Breast epithelium (tissue), 4 donors: Measurements from ENCODE around the gene TMEM245. TPM values are rescaled to one million over a fixed set of nuclear protein-coding genes. Genes with fewer than 3 reads are reported as not detected.

Source experiments
- DNase-seq, 2 donors: peaks; one replicate each; pipeline ENCODE4 v3.0.0-alpha.2; 2019; ENCODE audit warnings: low spot score in 2 of 2
- H3K27ac ChIP-seq, 2 donors: fragments of 200-600 bp; sonication (generic) in 1 of 2; one replicate each; pipeline ENCODE4 v1.5.1; 2016 to 2019; ENCODE audit warnings: mild to moderate bottlenecking in 1 of 2
- H3K27me3 ChIP-seq, 2 donors: fragments of 200-600 bp; sonication (generic) in 1 of 2; one replicate each; pipeline versions ENCODE4 v1.5.1 to v1.6.0; 2017 to 2019; ENCODE audit warnings: control low read depth in 1 of 2, mild to moderate bottlenecking in 1 of 2
- H3K36me3 ChIP-seq: fragments of 200-600 bp; one replicate; pipeline ENCODE4 v1.5.1; 2019
- H3K4me1 ChIP-seq, 2 donors: fragments of 200-600 bp; sonication (generic); one replicate each; pipeline ENCODE4 v1.5.1; 2016 to 2019; ENCODE audit warnings: control low read depth in 1 of 2
- H3K4me3 ChIP-seq, 3 donors: fragments of 200-600 bp; sonication (generic); 1 replicate in 2 of 3; 2 replicates in 1 of 3; pipeline ENCODE4 v1.5.1; 2016 to 2019; ENCODE audit warnings: mild to moderate bottlenecking in 3 of 3, moderate library complexity in 2 of 3
- H3K9me3 ChIP-seq, 2 donors: fragments of 200-600 bp; sonication (generic) in 1 of 2; one replicate each; pipeline ENCODE4 v1.5.1; 2016 to 2019; ENCODE audit warnings: control low read depth in 1 of 2
- CTCF ChIP-seq, 3 donors: fragments of 450-650 bp; IDR thresholded peaks; one replicate each; pipeline ENCODE4 v1.5.1; 2016 to 2017; ENCODE audit warnings: antibody characterized with exemption in 3 of 3, mild to moderate bottlenecking in 3 of 3, moderate library complexity in 3 of 3
- POLR2A ChIP-seq: fragments of 450-650 bp; IDR thresholded peaks from one replicate; pipeline ENCODE4 v1.6.1; 2016; ENCODE audit warnings: antibody characterized with exemption, mild to moderate bottlenecking, moderate library complexity
- POLR2AphosphoS5 ChIP-seq, 3 donors: sonication (generic); formaldehyde crosslinking; IDR thresholded peaks; one replicate each; pipeline ENCODE4 v1.6.1; 2017; ENCODE audit warnings: antibody characterized with exemption in 3 of 3
- intact Hi-C: fragments of 100-400 bp; cut with DNase I; formaldehyde crosslinking; loops from one replicate; pipeline ENCODE4 v1.15.1; 2023; ENCODE audit warnings: low total_unique reads
- total RNA-seq, 3 donors: library from RNA; depleted of rRNA; stranded (reverse); fragments of >200 nt; gene quantifications; one replicate each; pipeline ENCODE4 v1.1.0, GENCODE V29; 2016

The TMEM245 gene
- total RNA-seq, 3 donors from 2014 or later: 47.5 to 95.7 (median 74.9) TPM

DNA sequence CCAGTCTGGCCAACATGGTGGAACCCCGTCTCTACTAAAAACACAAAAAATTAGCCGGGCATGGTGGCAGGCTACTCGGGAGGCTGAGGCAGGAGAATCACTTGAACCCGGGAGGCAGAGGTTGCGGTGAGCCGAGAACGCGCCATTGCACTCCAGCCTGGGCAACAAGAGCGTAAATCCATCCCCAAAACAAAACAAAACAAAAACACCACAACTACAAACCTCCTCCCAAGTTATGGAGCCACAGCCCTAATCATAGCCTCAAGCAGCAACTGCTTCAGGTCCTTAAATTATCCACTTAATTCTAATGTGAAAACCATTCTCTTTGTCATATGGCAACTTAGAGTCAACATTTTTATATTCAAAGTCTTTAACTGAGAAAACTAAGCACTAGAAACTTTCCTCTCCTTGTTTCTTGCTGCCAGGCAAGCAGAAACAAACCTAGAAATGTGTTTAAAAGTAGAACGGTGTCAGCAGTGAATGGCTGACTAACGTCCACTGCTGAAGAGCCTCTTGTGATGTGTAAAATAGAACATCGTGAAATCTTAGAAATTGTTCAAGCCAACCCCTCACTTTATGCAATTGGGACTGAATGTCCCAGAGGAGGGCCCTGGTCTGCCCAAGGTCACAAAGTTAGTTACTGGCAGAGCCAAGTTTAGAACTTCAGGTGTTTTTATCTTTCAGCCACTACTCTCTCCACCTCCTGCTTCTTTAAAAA is 5.7 kb downstream of the TMEM245 start:
- Histone ChIP-seq H3K27me3 (no peaks in the 10 kb centered on the region), H3K27ac (peak overlapping the region in 1 of 2 donors; percentile 28), H3K4me1 (peaks cover 0 to 13% of the 10 kb centered on the region in 2 donors), H3K4me3 (no peak overlapping the region), H3K9me3 (no peaks in the 10 kb centered on the region), H3K36me3 (no peaks in the 10 kb centered on the region)
- TF ChIP-seq POLR2A (no peak), CTCF (IDR thresholded peaks at IDR 0.05) (no peak), POLR2AphosphoS5 (IDR thresholded peaks at IDR 0.05) (no peak)
- no peak for DNase-seq
- intact Hi-C loops: loop anchor here (10.0 kb wide), 1 partner anchor 109 kb away; no protein-coding TSS in a partner anchor

DNA sequence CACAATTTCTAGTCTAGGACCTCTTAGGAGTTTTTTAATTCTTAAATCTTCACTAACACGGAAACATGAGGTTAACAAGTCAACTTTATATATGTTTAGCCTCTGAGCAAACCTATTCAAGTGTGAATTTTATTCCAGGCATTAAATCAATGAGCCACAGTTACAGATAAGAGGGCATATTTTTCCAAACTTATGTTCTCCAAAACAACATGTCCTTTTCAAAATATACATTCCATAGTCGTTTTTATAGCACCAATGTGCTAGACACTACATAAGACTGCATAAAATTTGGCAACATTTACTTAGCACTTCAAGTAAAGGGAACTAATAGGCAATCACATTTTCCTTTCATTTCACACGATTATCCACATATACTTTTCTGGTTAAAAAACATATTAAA is 6.5 kb downstream of the TMEM245 start:
- Histone ChIP-seq H3K4me3 (no peak overlapping the region), H3K27me3 (no peaks in the 10 kb centered on the region), H3K27ac (no peak overlapping the region), H3K9me3 (no peaks in the 10 kb centered on the region), H3K36me3 (no peaks in the 10 kb centered on the region), H3K4me1 (peaks cover 0 to 13% of the 10 kb centered on the region in 2 donors)
- intact Hi-C loops: loop anchor here (10.0 kb wide), 1 partner anchor 108 kb away; no protein-coding TSS in a partner anchor
- TF ChIP-seq POLR2AphosphoS5 (IDR thresholded peaks at IDR 0.05): no peak
- TF ChIP-seq POLR2A: no peak
- TF ChIP-seq CTCF (IDR thresholded peaks at IDR 0.05): no peak
- no peak for DNase-seq

DNA sequence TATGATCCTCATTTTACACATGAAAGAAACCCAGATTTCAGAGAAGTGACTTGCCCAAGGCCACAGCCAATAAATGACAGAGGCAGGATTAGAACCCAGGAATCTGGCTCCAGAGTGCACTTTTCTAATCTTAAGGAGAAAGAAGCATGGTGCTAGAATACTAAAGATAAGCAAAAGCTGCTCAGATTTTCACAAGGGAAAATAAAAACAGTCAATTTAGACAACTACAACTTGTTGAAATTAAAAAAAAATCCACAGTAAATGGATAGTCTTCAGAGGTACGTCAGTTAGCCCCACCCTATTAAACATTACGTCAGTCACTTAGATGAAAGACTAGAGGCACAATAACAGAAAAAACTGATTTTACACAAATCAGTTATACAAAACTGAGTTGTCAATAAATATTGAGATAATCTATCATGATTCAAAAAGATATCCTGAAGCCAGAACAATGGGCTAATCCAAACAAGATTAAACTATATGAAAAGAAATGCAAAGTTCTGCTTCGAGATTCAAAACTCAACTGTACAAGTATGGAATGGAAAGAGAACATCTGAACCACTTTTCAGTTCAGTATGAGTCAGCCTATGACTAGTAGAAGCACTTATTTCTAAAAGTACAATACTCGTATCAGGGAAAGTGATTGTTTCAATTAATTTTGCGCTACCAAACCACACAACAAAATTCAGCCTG is 9.3 kb downstream of the TMEM245 start:
- Histone ChIP-seq H3K4me1 (peaks cover 0 to 5% of the 10 kb centered on the region in 2 donors), H3K4me3 (no peak overlapping the region), H3K27ac (peak overlapping the region; percentile 9 to 59), H3K36me3 (no peaks in the 10 kb centered on the region), H3K27me3 (no peaks in the 10 kb centered on the region), H3K9me3 (no peaks in the 10 kb centered on the region)
- TF ChIP-seq CTCF (IDR thresholded peaks at IDR 0.05) (no peak), POLR2AphosphoS5 (IDR thresholded peaks at IDR 0.05) (no peak), POLR2A (no peak)
- no peak for DNase-seq
- intact Hi-C loops: loop anchor here (10.0 kb wide), 1 partner anchor 106 kb away; no protein-coding TSS in a partner anchor

DNA sequence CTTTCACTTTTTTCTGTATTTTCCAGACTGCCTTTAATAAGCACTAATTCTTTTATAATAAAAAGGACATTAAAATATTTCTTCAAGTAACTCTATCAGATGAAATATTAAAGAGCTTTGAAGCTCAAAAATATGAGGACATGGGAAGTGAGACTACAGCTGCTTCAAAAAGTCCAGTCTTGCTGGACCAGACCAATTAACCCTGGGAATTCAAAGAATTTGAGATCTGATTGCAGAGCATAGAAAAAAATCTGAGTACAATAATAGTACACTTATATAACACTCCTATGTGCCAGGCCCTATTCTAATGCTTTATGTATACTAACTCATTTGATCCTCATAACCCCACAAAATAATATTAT is 9.8 kb downstream of the TMEM245 start:
- intact Hi-C loops: loop anchor here (10.0 kb wide), 1 partner anchor 105 kb away; no protein-coding TSS in a partner anchor

More for the DNA sequence above, 9.8 kb downstream of the TMEM245 start:
- peak overlapping the region in 1 of 2 donors; percentile 59 for H3K27ac ChIP-seq
- H3K27me3 ChIP-seq: no peaks in the 10 kb centered on the region
- DNase-seq: no peak
- H3K36me3 ChIP-seq: no peaks in the 10 kb centered on the region
- no peak overlapping the region for H3K4me3 ChIP-seq
- no peaks in the 10 kb centered on the region for H3K9me3 ChIP-seq
- TF ChIP-seq POLR2AphosphoS5 (IDR thresholded peaks at IDR 0.05) (no peak), CTCF (IDR thresholded peaks at IDR 0.05) (no peak), POLR2A (no peak)
- H3K4me1 ChIP-seq: peaks cover 0 to 5% of the 10 kb centered on the region in 2 donors
